KG1 (cell line): Measurements from ENCODE around the gene ANP32E.

Source experiments
- DNase-seq: peaks from one replicate; lab custom pipeline; 2025; lab: John Stamatoyannopoulos, UW

Gene ANP32E

GRCh38 chr1:150235852-150236613 lies at the start of gene ANP32E:
Gene ANP32E (minus strand): TSS chr1:150236112. CDS start chr1:150235786, 326 bp downstream.
- peak; percentile 91 for DNase-seq

- no peak for DNase-seq
These were observed 47.3 kb upstream of the ANP32E start for GRCh38 chr1:150283260-150283659.

- no peak for DNase-seq
These were observed 46.6 kb upstream of the ANP32E start for GRCh38 chr1:150282558-150282958.

GRCh38 chr1:150281758-150282557 lies 46.0 kb upstream of the ANP32E start, which contains the start of gene CIART:
Gene CIART (plus strand): TSS chr1:150282554. CDS start chr1:150283268, 714 bp downstream.
- no peak for DNase-seq

GRCh38 chr1:150281221-150281757 lies 45.4 kb upstream of the ANP32E start:
- DNase-seq = peak; percentile 49

- no peak for DNase-seq
These were observed 44.3 kb upstream of the ANP32E start for GRCh38 chr1:150280138-150280707.

GRCh38 chr1:150273311-150273710 lies 37.4 kb upstream of the ANP32E start:
- DNase-seq = no peak

GRCh38 chr1:150271291-150271959 lies 35.5 kb upstream of the ANP32E start:
- no peak for DNase-seq

GRCh38 chr1:150269451-150269850 lies 33.5 kb upstream of the ANP32E start:
- no peak for DNase-seq

GRCh38 chr1:150268705-150269403 lies 32.9 kb upstream of the ANP32E start, which contains the start of gene APH1A:
Gene APH1A (minus strand): TSS chr1:150269016. CDS start chr1:150268810, 206 bp downstream.
- DNase-seq = peak; percentile 91

GRCh38 chr1:150268340-150268704 lies 32.4 kb upstream of the ANP32E start:
- DNase-seq = no peak

GRCh38 chr1:150267896-150268295 lies 32.0 kb upstream of the ANP32E start:
- DNase-seq = no peak

GRCh38 chr1:150263549-150263948 lies 27.6 kb upstream of the ANP32E start:
- no peak for DNase-seq

GRCh38 chr1:150262388-150263320 lies 26.7 kb upstream of the ANP32E start:
- no peak for DNase-seq

GRCh38 chr1:150261367-150261766 lies 25.5 kb upstream of the ANP32E start:
- no peak for DNase-seq

- no peak for DNase-seq
These were observed 24.1 kb upstream of the ANP32E start for GRCh38 chr1:150259758-150260669.

- no peak for DNase-seq
These were observed 23.3 kb upstream of the ANP32E start for GRCh38 chr1:150259217-150259616.

GRCh38 chr1:150257624-150258585 lies 22.0 kb upstream of the ANP32E start, which contains the start of gene CA14:
Gene CA14 (plus strand): TSS chr1:150257774. CDS start chr1:150258129, 355 bp downstream.
- DNase-seq = no peak
